HG03064 (cell line): ENCODE results near the gene SLIT1.
"Not testable (repeated sequence)": the region's sequence is repeated elsewhere in the genome, so short reads cannot be mapped to it uniquely, and the experiment has no call there.

ENCODE experiments used
- ATAC-seq: cut with Tn5 transposase; IDR thresholded peaks from one replicate; pipeline ENCODE4 v1.9.1; 2021; ENCODE audit warnings: low read depth; ENCODE audit not compliant: unreplicated experiment

The SLIT1 gene

DNA sequence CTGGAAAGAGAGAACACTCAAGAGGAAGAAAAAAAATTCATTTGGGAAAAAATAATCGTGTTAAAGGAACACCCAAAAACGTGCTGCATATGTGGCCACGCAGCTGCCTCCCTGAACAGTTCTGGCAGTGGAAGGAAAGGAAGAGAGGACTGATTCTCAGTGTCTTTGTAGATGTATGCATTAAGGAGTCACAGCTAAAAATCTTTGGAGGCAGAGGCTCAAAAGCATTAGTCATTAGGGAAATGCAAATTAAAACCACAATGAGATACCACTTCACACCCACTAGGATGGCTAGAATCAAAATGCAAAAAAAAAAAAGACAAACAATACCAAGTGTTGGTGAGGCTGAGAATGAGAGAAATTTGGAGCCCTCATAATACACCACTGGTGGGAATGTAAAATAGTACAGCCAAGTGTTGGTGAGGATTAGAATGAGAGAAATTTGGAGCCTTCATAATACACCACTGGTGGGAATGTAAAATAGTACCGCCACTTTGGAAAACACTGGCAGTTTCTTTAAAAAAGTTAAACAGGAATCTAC is 134.7 kb downstream of the SLIT1 start:
- ATAC-seq = no peak

DNA sequence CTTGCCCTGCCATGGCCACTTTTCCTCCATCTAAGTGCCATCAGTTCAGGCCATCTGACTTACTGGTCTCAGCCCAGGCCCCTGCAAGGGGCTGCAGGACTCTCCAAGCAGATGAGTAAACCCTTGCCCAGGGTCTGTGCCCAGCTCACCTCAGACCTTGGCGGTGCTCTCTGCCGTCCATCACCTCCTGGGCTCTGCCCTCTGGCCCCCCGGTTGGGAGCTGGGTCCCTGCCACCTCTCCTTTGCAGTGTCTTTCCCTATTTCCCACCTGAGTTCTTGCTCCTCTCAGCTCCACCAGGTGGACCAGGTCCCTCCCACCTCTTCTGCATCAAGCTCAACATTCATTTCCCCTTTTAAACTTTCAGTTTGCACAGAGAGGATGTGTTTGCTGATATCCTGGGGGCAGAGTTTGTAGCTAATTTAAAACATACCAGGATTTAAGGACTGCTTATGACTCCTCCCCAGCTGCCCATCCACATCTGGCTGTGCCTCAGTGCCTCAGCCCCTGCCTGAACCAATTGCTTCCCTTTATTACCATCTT is 135.5 kb downstream of the SLIT1 start:
- ATAC-seq = no peak

DNA sequence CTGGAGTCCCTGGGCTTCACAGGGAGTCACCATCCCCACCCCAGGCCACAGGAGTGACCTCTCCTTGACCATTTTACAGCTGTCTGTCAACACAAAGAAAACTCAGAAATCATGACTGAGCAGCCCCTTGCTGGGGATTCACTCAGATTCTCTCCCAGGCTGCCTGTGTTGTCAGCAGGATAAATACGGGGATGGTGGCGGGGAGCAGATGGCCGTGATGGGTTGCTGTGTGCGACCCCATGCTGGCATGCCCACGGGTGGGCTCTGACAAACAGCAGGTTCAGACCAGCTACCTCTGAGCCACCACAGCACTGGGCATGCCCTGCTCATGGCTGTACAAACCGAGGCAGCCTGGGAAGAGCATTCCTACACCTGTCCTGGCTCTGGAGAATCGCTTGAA is 136.1 kb downstream of the SLIT1 start:
- ATAC-seq = no peak

DNA sequence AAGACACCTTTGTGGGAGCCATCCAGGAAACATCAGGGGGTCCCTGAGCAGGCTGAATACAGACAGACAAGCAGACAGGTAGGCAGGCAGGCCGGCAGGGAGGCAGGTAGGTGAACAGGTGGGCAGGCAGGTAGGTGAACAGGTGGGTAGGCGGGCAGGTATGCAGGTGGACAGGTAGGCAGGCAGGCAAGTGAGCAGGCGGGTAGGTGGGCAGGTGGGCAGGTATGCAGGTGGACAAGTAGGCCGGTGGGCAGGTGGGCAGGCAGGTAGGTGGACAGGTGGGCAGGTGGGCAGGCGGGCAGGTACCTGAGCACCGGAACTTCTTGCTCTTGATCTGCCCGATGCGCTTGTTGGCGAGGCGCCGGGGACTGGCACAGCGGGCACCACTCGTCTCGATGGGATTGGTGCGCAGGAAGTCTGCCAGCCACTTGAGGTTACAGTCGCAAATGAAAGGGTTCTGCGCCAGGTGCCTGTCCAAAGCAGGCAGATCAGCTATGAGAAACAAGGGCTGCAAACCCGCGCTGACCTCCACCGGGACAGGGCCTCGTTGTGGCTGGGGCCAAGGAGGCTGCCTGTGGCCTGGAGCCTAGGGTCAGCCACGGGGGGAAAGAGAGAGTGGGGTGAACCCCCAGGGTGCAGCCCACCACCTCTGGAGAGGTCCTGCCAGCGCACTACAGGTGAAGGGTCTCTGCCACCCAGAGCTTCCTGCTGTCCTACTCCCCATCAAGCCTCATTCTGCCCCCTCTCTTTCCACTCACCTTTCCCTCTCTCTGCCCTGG is 136.9 kb downstream of the SLIT1 start:
- no peak for ATAC-seq

DNA sequence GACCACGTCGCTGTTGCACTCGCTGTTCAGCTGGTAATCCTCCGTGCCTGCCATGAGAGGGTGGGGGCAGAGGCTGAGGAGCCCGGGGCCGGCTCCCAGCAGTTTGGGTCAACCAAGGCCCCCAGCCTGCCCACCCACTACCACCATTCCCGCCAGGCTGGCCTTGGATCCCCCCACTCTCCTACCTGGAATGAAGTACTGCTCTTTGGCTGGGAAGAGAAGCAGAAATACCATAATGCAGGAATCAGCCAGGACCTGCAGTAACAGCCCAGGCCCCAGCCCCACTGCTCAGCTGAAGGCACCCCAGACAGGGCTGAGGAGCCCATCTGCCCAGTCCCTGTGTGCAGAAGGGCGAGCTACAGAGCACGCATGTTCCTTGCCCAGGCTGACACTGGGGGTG is 138.0 kb downstream of the SLIT1 start:
- no peak for ATAC-seq

DNA sequence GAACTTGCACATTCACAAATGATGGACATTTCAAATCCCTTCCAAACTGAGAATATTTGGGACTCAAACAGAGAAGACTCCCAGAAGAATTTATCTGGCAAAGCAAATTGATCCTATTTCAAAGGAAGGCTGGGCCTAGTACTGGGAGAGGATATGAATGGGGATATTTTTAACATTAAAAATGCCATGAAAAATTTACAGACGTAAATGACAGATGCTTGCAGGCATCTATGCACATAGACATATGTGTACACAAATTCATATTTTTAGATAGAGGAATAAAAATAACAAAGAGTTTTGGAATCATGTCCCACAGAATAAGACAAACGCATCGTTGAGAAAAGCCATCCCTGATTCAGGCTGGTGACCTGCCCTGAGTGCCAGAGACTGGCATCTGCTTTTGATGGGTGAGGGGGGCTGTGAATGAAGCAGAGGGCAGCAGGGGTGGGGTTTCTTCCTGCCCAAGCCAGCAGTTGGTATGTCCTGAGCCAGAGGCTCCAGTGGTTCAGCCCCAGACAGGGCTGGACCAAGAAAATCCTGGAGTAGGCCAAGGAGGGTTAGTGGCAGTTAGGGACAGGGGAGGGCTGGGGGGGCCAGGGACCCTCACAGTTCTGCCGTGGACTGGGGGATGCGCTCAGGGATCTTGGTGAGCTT is 138.5 kb downstream of the SLIT1 start:
- ATAC-seq = no peak

DNA sequence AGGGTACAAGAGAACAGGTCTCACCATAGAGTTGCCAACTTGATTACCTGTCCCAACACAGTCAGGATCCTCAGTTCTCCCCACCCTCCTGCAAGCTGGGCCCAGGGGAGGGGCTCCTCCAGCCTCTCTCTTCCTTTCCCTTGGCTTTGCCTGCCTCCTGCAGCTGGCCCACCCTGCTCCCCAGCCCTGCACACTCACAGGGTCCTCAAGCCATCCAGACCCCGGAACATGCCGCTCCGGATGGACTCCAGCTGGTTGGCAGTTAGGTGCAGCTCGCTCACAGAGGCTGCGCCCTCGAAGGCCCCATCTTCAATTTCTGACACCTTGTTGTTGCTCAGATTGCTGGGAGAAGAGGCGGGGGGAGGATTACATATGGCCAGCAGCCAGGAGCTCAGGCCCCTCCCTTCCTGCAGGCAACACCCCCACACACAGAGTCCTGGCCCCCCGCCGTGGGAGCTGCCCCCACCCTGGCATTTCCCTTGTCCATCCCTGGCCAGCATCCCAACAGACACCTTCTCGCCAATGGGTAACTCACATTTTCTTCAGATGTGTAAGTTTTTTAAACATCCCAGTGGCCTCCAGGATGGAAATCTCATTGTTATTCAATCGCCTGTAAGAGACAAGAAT is 139.2 kb downstream of the SLIT1 start:
- ATAC-seq = no peak

DNA sequence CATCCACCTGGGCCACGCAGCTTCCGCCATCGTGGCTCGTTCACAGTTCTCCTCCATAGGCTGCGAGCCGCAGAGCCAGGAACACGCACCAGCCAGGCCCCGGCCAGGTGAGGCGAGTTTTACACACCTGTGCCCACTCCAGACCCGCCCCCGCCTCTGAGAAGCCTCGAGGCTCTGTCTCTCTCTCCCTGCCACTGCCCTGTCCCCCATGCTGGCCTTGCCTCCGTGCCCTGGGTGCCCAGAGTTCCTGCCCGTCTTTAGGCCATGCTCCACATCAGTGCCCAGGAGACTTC is 142.2 kb downstream of the SLIT1 start:
- ATAC-seq = no peak

DNA sequence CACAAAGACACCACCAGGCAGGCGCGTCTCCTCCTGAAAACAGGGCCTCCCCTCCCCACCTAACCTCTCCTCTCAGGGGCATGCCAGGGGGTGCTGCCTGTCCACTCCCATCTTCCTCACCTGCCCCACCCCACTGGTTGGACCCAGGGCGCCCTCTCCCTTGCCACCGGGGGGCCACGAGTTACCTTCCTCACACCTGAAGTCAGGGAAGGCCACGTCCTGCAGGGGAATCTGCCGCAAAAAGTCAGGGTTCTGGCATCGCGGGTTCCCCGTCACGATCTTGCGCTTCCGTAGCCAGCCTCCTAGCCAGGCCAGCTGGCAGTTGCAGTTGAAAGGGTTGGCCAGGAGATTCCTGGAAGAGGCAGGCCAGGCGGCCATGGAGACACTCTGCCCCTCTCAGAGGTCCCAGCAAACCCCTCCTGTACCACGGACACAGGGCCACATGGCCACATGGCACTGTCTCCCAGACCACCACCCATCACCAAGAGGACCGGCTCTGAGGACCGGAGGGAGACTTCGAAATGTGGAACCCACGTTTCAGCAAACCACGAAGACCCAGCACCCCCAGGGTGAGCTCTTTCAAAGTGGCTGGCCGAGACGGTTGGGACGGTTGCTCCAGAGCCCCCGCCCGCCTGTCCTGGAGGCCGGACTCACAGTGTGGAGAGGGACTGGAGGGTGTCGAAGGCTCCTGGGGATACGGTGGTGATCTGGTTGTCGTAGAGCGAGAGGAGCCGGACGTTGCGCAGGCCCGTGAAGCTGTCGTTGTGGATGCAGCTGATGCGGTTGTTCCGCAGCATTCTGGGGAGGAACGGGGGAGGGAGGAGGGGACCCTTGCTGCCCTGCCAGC is 142.8 kb downstream of the SLIT1 start:
- no peak for ATAC-seq

DNA sequence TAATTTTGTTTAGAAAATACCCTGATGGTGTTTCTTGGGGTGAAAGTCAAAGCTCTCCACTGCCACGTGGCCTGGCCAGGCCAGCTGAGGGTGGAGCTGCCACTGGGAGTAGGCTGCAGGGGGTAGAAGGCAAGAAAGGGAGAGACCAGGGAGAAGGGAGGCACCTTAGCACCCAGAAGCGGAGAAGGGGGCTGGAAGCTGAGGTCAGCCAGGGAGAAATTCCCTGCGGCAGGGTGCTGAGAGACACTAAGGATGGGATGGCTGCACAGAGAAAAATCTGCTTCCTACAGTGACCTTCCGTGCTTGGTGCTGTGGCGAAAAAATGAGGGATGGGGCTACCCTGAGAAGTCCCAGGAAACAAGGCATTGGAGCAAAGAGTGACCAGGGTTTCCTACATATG is 143.7 kb downstream of the SLIT1 start:
- ATAC-seq = no peak

DNA sequence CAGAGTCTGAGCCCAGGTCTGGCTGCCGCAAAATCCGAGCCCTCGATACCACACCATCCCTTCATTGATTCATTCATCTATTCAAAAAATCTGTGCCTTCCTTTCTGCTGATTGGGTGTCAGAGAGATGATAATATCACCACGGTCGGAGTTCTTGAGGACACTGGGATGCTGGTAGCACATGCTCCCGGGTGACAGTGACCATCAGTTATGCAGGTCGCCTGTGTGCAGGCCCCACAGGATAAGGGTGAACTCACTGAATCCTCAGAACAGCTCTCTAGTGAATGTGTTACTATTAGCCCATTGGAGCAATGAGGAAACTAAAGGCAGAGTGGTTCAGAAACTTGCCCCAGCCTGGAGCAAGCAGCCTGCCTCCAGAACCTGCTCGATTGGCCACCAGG is 145.1 kb downstream of the SLIT1 start:
- no peak for ATAC-seq

DNA sequence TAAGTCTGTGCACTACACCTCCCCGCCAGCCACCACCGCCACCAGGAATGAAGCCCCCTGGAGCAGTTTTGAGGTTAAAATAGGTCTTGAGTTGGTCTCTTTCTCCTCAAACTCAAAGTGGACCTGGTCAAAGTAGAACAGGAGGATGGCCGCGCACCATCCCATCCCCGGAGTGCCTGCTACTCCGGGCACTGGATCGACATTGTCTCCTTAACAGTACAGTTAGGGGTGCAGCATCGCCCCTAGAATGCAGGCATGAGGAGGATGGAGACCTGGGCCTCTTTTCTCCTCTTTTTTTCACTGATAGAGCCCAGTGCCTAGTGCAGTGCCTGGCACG is 145.5 kb downstream of the SLIT1 start:
- ATAC-seq = no peak

DNA sequence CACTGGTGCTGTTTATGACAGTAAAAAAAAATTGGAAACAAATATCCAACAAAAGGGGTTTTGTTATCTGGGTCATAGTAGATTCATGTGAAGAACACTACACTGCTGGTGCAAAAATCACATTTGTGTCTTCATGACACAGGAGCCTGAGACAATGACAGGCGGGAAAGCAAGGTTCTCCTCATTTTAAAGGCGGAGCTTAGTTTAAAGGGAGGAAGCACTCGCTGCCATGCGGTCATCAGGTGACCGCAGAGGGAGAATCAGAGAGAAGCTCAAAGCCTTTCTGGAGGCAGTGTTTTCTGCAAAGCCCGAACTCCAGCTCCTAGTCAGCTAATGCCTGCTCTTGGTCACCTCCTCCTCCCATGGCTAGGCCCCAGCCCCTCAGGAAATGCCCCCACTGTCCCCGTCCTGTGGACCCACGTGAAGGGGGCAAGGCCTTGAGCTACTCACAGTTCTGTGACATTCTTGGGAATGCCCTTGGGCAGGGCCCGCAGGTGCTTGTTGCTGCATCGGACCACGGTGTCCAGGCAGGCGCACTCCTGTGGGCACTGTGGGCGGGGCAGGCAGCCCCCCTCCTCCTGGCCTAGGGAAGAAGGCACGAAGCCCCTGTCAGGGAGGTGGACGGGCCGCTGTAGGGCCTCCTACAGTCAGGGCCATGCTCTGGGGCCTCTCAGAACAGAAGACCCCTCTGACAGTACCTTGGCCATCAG is 146.1 kb downstream of the SLIT1 start:
- no peak for ATAC-seq

DNA sequence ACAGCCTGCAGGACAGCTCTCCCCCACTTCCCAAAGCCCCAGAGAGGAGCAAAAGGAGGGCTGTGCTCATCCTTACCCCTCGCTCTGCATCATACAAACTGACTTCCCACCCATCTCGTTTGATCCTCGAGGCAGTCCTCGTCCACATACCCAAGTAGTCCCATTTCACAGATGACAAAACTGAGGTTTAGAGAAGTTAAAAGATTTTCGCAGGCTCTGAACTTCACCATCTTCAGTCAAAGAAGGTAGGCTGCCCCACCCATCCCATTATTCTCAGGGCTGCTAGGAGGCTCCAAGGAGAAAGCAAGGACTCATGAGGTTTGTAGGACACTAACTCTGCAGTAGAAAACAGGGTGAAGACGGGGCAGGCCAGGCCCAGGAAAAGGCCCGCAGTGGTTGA is 147.1 kb downstream of the SLIT1 start:
- ATAC-seq = no peak

DNA sequence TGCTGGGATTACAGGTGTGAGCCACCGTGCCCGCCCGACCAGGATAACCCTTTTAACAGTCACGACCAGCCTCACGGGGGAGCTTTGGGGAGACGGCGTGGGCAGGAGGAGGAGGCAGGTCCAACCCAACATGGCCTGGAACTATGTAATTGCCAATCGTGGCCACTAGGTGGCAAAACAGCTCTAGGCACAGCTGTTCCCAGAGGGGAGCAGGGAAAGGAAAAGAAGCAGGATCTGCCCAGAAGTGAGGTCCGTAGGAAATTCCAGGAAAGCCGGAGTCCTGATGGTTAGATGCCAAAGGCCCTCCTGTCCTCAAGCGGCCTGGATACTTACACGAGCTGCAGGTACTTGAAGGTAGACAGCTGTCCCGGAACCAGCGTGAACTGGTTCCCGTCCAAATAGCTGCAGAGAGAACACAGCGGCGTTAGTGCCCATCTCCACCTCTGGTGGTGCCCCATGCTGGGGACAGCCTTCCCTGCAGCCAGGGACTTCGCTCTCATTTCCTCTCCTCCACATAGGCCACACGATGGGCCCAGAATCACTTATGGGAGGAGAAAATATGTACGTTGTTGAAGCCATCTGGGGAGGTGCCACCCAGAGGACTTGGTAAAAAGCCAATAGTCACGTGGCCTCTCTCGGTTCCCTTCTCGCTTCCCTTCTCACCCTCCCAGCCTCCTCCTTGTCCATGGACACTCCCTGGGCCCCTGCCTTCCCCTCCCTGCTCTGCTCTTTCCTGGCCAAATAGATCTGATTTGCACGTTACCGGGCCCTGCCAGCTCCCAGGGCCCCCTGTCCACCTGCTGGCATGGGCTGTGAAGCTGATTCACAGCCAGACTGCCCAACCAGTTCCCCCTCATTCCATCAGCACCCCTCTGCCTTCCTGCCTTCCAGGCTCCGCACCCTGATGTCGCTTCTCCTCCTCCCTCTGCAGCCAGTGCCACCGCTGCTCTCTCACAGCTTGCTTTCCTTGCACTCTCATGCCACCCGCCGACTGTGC is 148.1 kb downstream of the SLIT1 start:
- no peak for ATAC-seq

DNA sequence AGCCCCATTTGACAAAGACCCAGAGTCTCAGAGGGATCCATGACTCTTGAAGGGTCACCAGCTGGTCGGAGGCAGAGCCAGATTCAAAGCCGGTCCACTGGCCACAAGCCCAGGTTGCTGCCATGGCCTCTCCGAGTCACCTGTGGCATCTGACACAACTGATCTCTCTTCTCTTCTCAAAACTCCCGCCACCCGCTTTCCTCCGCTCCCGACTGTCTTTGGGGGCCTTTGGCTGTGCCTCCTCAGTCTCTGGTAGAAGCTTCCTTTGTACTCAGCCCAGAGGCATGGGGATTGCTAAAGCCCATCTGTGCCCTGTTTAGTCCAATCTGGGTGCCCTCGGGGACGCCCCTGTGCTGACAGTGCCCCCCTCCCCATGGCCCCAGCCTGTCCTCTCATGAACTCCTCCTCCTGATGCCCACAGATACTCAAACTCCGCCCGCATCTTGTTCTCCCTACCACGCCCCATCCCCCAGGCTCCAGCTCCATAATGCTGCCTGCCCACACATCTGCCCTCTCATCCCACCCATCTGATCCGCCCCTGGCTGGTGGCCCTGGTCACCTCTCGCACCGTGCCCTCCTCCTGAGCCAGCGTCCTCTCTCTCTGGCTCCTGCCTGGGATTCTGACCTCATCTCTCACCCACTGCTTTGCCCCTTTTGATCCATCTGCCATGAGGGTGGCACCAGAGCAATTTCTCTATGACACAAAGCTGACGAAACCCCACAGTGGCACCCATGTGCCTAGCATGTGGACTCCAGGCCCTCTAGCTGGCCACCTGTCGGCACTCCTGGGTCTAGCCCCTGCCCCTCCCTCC is 150.6 kb downstream of the SLIT1 start:
- ATAC-seq = no peak

DNA sequence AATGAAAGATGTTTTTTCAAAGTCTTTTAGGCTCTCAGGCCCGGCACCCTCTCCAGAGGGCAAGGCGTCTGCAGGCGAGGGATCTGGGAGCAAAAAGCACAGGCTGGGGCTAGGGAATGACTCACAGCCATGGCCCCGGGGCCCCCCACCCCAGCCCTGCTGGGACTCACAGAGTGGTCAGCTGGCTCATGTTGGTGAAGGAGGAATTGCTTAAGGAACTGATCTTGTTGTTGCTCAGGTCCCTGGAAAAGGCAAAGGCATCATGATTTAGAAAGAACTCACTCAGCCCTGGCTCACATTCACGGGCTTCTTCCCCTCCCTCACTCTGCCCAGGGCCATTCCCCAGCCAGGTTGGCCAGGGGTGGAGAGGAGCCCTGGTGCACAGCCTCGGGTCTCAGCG is 151.5 kb downstream of the SLIT1 start:
- ATAC-seq = no peak

DNA sequence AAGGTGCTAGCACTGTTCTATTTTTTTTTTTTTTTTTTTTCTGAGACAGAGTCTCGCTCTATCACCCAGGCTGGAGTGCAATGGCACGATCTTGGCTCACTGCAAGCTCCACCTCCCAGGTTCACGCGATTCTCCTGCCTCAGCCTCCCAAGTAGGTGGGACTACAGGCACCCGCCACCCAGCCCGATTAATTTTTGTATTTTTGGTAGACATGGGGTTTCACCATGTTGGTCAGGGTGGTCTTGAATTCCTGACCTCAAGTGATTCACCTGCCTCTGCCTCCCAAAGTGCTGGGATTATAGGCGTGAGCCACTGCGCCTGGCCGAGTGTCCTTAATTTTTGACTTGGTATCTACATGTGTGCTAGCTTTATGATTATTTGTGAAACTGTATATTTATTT is 151.9 kb downstream of the SLIT1 start:
- ATAC-seq = not testable (repeated sequence)
